Stimulated activated CD4-positive, alpha-beta T cell treated with anti-CD3 and anti-CD28 coated beads, TNF-alpha, amount 100 ng/mL, for 4 hours (primary cell): ENCODE results near the gene REC8.
"Not testable (repeated sequence)": the region's sequence is repeated elsewhere in the genome, so short reads cannot be mapped to it uniquely, and the experiment has no call there.

ENCODE experiments used
- DNase-seq, 3 experiments: peaks; one replicate each; pipeline ENCODE4 v3.0.0-alpha.2; 2020; ENCODE audit warnings: low read depth in 3 of 3

Gene REC8

DNA sequence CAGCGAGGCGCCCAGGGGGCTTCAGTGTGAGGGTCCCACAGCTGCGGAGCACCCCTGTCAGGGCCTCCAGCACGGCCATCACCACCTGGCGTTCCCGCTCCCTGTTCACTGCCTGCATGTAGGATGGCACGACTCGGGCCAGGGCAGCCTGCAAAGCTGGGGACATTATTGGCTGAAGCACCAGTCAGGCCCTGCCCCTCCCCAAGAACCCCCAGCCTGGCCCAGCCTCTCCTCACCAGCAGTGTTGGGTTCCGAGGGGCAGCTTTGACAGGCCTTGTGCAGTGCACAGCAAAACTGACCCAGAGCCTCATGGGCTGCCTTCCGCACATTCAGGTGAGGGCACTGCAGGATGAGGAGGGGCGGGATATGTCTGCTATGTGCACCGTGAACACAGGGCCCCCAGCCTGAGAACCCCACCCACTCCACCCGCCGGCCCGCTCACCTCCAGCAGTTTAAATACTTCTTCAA is 11.2 kb downstream of the REC8 start:
- no peak for DNase-seq

DNA sequence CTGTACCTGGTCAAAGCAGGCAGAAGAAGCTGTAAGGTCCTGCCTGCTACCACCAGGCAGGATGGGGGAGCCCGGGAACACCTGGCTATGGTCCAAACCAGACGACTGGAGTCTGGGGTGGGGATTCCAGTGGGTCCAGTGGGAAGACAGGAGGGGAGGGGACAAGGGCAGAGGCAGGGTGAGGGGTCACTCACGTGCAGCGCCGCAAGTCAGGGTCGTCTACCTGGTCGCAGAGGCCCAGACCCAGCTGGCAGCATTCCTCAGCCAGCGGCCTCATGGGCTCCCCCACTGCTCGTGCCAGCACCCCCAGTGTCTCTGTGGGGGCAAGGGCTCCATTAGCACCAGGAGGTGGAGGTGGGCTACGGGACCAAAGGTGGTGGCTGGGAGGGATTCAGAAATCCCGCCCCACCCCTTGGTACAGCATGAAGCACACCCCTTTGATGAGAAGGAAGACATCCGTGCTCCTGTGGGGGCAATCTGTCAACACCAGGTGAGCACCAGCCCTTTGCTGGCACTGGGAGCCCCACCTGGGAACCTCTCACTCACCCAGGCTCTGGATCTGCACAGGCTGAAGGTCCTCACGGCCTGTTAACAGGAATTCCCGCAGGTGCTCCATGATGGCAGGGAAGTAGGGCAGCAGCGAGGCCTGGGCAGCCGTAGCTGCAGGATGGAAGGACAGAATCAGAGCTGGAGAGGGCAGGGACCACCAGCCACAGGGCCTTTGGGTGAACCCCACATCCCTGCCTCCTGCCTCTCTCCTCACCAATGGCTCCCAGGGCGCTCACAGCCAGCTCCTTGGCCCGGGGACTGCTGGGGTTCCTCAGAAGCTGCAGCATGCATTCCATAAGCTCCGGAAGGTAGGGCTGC is 12.5 kb downstream of the REC8 start:
- no peak for DNase-seq

DNA sequence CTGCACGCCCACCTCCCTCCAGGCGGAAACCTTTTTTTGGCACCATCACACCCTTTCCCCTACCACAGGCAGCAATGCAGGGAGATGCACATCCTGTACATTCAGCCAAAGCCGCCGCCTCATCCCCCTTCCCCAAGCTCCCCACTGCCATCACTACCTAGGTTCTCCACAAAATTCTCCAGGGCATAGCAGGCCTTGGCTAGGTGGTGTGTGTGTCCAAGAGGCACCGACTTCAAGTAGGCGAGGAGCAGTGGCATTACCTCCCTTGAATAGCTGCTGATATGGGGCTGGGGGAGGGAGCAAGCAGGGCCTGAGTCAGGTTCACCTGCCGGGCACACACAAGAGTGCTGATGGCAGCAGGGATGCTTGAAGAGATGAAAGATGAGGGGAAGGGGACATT is 13.1 kb downstream of the REC8 start:
- DNase-seq, result no peak

DNA sequence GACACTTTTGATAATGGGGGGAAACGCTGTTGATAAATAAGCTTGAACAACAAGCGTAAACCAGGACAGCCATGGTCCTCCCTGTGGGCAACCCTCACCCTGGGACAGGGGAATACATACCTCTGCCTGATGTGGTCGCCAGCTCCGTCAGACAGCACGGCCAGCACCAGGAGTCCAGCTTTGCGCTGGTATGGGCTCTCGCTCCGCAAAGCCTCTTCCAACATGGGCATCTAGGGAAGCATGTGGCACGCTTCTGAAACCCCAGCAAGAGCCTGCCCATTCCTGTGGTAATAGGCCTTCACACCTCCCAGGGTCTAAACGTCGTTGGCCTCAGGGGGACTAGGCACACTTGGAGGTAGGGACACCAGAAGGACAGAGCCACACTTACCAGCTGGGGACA is 13.9 kb downstream of the REC8 start:
- DNase-seq, result no peak

DNA sequence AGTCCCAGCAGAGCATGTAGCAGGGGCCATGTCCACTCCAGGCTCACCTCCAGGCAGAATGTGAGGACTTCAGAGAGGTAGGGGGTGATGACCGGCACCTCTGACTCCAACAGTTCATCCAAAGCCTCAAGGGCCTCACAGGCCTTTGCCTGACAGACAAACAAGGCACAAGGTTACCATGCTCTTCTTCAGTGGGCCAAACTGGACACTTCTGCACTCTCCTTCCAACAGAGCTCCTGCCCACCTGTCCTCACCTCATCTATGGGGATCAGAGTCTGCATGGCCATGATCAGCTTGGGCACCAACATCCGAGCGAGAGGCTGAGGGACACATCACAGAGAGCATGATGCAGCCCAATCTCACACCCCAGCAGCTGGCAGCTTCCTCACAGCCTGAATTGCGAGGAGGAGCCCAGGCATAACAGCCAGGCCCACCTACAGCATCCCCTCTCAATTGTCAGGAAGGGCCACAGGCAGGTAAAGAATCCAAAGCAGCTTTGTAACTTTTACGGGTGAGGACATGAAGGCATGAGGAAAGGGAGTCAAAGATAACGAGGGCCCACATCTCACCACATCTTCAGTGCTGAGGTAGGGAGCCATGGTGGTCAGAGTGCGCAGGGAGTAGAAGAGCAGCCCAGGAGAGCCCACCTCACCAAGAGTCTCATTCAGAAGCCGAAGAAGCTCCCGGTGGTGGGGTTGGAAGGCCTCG is 15.1 kb downstream of the REC8 start:
- no peak for DNase-seq

GRCh38 chr14:24187539-24187915 is 15.6 kb downstream of the REC8 start:
- DNase-seq, result no peak

- peak; percentile 78 to 95 (median 91) for DNase-seq
These were observed 16.6 kb downstream of the REC8 start, which contains the start of gene IPO4 for GRCh38 chr14:24188251-24189058. TSS of gene IPO4 (minus strand) at chr14:24188816. CDS start at chr14:24188787, 29 bp downstream.

- DNase-seq, result no peak
These were observed 17.1 kb downstream of the REC8 start for GRCh38 chr14:24189059-24189375.

DNA sequence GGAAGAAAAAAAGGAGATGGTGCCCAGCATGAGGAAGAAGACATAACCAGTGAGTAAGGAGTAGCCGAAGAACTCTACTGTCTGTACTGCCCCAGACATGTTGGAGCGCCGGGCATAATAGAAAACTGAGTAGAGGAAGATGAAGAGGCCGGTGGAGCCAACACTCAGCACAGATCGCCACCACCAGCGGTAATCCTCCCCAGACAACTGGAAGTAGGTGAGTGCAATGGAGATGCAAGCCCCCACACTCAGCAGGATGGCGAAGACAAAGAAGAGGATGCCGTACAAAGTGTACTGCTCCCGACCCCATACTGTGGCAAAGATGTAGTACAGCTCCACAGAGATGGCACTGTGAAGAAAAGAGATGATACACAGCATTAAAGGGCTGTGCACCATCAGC is 17.6 kb downstream of the REC8 start:
- DNase-seq, result no peak

- DNase-seq, result no peak
These were observed 18.5 kb downstream of the REC8 start for GRCh38 chr14:24190416-24190815.

DNA sequence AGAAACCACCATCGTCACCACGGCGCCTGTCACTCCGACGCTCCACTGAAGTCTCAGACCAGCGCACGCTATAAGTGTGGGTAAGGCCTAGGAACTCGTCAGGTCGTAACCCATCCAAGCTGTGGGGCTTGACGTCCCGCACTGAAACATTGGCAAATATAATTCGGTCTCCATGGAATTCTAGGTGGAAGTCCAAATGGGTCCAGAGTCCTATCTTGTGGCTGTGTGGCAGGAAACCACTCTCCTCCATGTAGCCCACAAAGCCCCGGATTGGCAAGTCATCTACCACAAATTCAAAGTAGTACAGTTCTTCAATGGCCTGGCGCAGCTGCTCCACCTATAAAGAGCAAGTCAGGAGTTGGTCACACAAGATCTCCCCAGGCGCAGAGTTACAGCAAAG is 21.1 kb downstream of the REC8 start:
- DNase-seq, result no peak

DNA sequence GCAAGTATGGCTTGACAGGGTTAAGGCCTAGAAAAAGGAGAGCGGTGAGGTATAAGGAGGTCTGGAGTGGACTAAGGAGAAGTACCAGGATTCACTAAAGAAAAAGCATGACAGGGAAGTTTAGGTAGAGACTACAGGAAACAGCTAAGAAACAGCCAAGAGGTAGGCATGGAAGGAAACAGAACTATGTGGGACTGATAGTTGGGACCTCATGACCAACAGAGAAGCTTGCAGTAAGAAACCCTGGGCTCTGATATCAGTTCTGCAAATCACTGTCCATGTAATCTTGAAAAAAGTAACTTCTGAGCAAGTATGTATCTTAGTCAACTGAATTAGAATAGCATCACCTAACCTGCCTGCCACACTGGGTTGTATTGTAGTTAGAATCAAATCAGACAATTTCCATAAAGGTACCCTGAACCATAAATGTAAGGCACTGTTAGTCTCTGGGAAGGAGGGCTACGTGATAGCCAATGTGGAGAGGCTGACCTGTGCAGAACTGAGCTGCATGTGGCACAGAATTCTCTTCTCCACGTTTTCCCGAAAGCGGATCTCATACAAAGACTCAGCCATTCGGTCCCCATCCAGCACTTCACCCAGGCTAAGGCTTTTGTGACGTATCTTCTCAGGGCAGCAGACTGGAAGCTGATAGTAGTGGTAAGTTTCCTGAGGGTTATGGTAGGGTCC is 22.4 kb downstream of the REC8 start:
- DNase-seq, result no peak

DNA sequence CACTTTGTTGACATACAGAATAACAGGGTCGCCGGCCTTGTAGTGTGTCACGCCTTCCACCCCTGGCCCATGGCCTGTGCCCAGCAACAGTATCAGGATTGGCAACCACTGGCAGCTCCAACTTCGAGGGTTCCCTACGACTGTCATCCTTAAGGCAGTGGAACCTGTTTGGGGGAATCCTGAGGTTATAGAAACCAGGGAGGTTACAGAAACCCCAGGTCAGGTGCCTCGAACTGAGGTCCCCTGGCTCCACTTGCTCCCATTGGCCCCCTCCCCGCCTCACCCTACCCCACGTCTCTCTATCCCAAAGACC is 22.9 kb downstream of the REC8 start:
- no peak for DNase-seq

- peak; percentile 72 to 75 (median 75) for DNase-seq
These were observed 23.5 kb downstream of the REC8 start, which contains the start of gene TM9SF1 for GRCh38 chr14:24195186-24196070. TSS of gene TM9SF1 (minus strand) at chr14:24195441. CDS start at chr14:24195019, 422 bp downstream.

DNA sequence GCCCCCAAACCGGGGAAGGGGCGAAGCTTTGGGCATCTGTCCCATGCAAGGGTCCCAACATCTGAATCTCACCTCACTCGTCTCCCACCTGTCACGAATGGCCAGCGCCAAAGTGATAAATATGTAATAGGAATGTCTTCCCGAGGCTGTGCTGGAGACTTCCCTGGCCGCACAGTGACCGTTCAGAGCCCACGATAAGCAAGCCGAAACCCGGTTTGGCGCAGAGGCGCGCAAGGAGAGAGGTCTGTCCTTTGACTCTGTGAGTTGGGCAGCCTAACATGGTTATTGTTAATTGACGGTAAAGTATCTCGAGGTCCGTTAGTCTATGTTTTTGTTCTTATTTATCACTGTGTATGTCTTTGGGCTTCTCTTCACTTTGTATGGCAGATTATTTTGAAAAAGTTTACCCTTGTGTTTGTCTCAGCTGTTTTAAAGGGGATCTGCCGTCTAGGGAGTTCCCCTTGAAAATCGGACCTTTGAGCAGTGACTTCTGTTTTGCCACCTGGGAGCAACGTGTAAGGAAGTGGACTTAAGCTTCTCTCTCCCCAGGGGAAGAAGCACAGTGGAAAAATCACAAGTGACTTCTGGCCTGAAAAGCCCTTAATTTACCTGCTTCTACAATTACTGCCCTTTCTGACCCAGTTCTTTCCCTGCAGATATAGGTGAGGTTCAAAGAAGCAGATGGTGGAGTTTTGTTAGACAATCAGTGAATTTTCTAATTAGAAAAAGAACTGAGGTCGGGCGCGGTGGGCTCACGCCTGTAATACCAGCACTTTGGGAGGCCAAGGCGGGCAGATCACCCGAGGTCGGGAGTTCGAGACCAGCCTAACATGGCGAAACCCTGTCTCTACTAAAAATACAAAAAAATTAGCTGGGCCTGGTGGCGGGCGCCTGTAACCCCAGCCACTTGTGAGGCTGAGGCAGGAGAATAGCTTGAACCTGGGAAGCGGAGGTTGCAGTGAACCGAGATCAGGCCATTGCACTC is 24.5 kb downstream of the REC8 start:
- no peak for DNase-seq

DNA sequence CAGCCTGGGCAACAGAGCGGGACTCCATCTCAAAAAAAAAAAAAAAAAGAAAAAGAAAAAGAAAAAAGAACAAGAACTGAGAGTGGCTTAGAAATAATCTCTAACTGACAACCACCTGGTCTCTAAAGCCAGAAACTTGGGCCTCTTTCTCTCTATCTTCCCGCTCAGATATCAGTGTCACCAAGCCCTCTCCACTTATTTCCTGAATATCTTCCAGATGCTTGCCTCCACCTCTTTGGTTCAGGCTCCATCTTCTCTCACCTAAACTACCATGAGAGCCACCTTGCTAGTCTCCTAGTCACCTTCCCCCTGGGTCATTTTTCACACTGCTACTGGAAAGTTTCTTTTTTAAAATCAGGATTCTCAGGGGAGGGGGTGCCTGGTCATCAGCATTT is 25.2 kb downstream of the REC8 start:
- DNase-seq, result no peak

- DNase-seq, result no peak
These were observed 27.1 kb downstream of the REC8 start for GRCh38 chr14:24198814-24199524.

DNA sequence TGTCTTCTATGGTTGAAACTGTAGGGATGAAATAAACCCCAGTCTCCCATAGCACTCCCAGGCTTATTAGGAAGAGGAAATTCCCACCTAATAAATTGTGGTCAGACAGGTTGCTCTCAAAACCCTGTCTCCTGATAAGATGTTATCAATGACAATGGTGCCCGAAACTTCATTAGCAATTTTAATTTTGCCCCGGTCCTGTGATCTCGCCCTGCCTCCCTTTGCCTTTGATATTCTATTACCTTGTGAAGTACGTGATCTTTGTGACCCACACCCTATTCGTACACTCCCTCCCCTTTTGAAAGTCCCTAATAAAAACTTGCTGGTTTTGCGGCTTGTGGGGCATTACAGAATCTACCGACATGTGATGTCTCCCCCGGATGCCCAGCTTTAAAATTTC is 30.7 kb downstream of the REC8 start:
- not testable (repeated sequence) for DNase-seq
